Small intestine (tissue), 7 donors: ENCODE measurements around the gene TSPAN6. TPM values are rescaled to one million over a fixed set of nuclear protein-coding genes. Genes with fewer than 3 reads are reported as not detected.

ENCODE experiments used
- DNase-seq, 2 donors: peaks; one replicate each; pipeline versions ENCODE4 v3.0.0 to v3.0.0-alpha.2; 2013
- FAIRE-seq: peaks from 2 replicates; lab custom pipeline; 2012; peaks lifted over from hg19 to GRCh38; lab: Jason Lieb, UNC
- H3K27ac ChIP-seq, 3 donors: one replicate each; pipeline ENCODE4 v1.5.1; 2013; ENCODE audit warnings: low read length in 2 of 3, mild to moderate bottlenecking in 2 of 3, control low read depth in 1 of 3, inconsistent platforms in 1 of 3, low read depth in 1 of 3, moderate library complexity in 1 of 3
- H3K27me3 ChIP-seq, 3 donors: one replicate each; pipeline ENCODE4 v1.6.1; 2013; ENCODE audit warnings: low read length in 3 of 3, inconsistent platforms in 1 of 3; ENCODE audit not compliant: control insufficient read depth in 3 of 3, insufficient read depth in 3 of 3
- H3K36me3 ChIP-seq, 3 donors: one replicate each; pipeline ENCODE4 v1.6.1; 2013; ENCODE audit warnings: low read length in 3 of 3, inconsistent platforms in 1 of 3, low read depth in 1 of 3, mild to moderate bottlenecking in 1 of 3, moderate library complexity in 1 of 3; ENCODE audit not compliant: control insufficient read depth in 3 of 3, insufficient read depth in 2 of 3
- H3K4me1 ChIP-seq, 3 donors: one replicate each; pipeline ENCODE4 v1.6.1; 2013; ENCODE audit warnings: low read length in 2 of 3, inconsistent platforms in 1 of 3, low read depth in 1 of 3, mild to moderate bottlenecking in 1 of 3, moderate library complexity in 1 of 3; ENCODE audit not compliant: control insufficient read depth in 3 of 3, insufficient read depth in 2 of 3
- H3K4me3 ChIP-seq, 3 donors: one replicate each; pipeline ENCODE4 v1.5.1; 2013; ENCODE audit warnings: low read length in 3 of 3, control low read depth in 1 of 3, inconsistent platforms in 1 of 3, low read depth in 1 of 3, mild to moderate bottlenecking in 1 of 3, moderate library complexity in 1 of 3
- H3K9me3 ChIP-seq, 2 donors: one replicate each; pipeline ENCODE4 v1.6.1; 2013; ENCODE audit warnings: low read depth in 1 of 2, low read length in 1 of 2; ENCODE audit not compliant: control insufficient read depth in 2 of 2, insufficient read depth in 1 of 2
- WGBS, 3 donors: extraction: QIAGEN DNeasy Blood & Tissue Kit; methylation state at CpG; one replicate each; pipeline ENCODE4 v1.1.7; 2013; 5-methylcytosine and 5-hydroxymethylcytosine counted together
- polyA plus RNA-seq, 4 donors: library from polyadenylated mRNA; stranded (reverse) in 3 of 4; unstranded in 1 of 4; fragments of 200-250 nt in 3 of 4; fragments of 120-200 nt in 1 of 4; gene quantifications; one replicate each; pipeline versions ENCODE4 v1.2.1 to v1.2.3, GENCODE V29; 2013
- donor health status: healthy with polysubstance abuse.
- donor health status: control.
- donor health status: control.
- donor health status: Bipolar disorder and iron deficiency.
- donor health status: healthy.

Gene TSPAN6
- polyA plus RNA-seq, 4 donors = 8.1 to 139 (median 18.1) TPM

- peaks cover 0 to 34% (median 0%) of the 10 kb centered on the region in 3 donors for H3K4me1 ChIP-seq
- H3K27me3 ChIP-seq = no peaks in the 10 kb centered on the region
- no peaks in the 10 kb centered on the region for H3K36me3 ChIP-seq
- H3K9me3 ChIP-seq = no peaks in the 10 kb centered on the region
- 53 to 58% (median 55%) methylated on average over 11 of the region's 11 CpGs for WGBS, 3 donors
- no peak for FAIRE-seq
- DNase-seq = peak in 1 of 2 donors; percentile 31
- H3K27ac ChIP-seq = peak within 1 kb of the TSS in 2 of 3 donors; percentile 13 to 79
- H3K4me3 ChIP-seq = peak within 1 kb of the TSS in 1 of 3 donors; percentile 26
Observed at GRCh38 chrX:100643956-100644860, 7.6 kb upstream of the TSPAN6 start, which contains the start of gene SRPX2. Gene SRPX2 (plus strand): TSS chrX:100644199. CDS start chrX:100646323, 2,124 bp downstream.

GRCh38 chrX:100643212-100643611 is 6.6 kb upstream of the TSPAN6 start:
- H3K4me1 ChIP-seq = peaks cover 0 to 25% (median 0%) of the 10 kb centered on the region in 3 donors
- H3K27ac ChIP-seq = peak overlapping the region in 1 of 3 donors; percentile 13
- WGBS, 3 donors = 83 to 93% (median 89%) methylated on average over 11 of the region's 11 CpGs
- FAIRE-seq (no peak), DNase-seq (no peak)
- no peaks in the 10 kb centered on the region for H3K27me3 ChIP-seq
- H3K4me3 ChIP-seq = no peak overlapping the region
- H3K36me3 ChIP-seq = no peaks in the 10 kb centered on the region
- H3K9me3 ChIP-seq = no peaks in the 10 kb centered on the region

- Histone ChIP-seq H3K27ac (no peak overlapping the region), H3K27me3 (no peaks in the 10 kb centered on the region), H3K9me3 (no peaks in the 10 kb centered on the region), H3K4me1 (peaks cover 0 to 15% (median 0%) of the 10 kb centered on the region in 3 donors), H3K36me3 (no peaks in the 10 kb centered on the region), H3K4me3 (no peak overlapping the region)
- no peak for DNase-seq
- no peak for FAIRE-seq
- WGBS, 3 donors = 39 to 64% (median 45%) methylated on average over 3 of the region's 3 CpGs
Observed at GRCh38 chrX:100642290-100642689, 5.7 kb upstream of the TSPAN6 start.

GRCh38 chrX:100635989-100636320 is 651 bp downstream of the TSPAN6 start:
- WGBS, 3 donors = 12 to 31% (median 29%) methylated on average over 8 of the region's 8 CpGs
- peak in 1 of 2 donors; percentile 15 for DNase-seq
- peak overlapping the region; percentile 36 to 61 (median 53) for H3K4me3 ChIP-seq
- no peaks in the 10 kb centered on the region for H3K27me3 ChIP-seq
- peak overlapping the region in 1 of 3 donors; percentile 81 for H3K27ac ChIP-seq
- H3K36me3 ChIP-seq = peaks cover 0 to 3% (median 0%) of the 10 kb centered on the region in 3 donors
- no peaks in the 10 kb centered on the region for H3K9me3 ChIP-seq
- FAIRE-seq = no peak
- no peaks in the 10 kb centered on the region for H3K4me1 ChIP-seq

GRCh38 chrX:100635040-100635439 is 1.6 kb downstream of the TSPAN6 start:
- Histone ChIP-seq H3K27me3 (no peaks in the 10 kb centered on the region), H3K9me3 (no peaks in the 10 kb centered on the region), H3K4me3 (peak overlapping the region in 1 of 3 donors; percentile 61), H3K36me3 (peaks cover 0 to 3% (median 0%) of the 10 kb centered on the region in 3 donors), H3K27ac (no peak overlapping the region), H3K4me1 (no peaks in the 10 kb centered on the region)
- no peak for FAIRE-seq
- DNase-seq = no peak
- WGBS, 3 donors = 64 to 77% (median 72%) methylated on average over 5 of the region's 5 CpGs

- Histone ChIP-seq H3K36me3 (no peaks in the 10 kb centered on the region), H3K27ac (no peak overlapping the region), H3K4me3 (no peak overlapping the region), H3K27me3 (no peaks in the 10 kb centered on the region), H3K4me1 (no peaks in the 10 kb centered on the region), H3K9me3 (no peaks in the 10 kb centered on the region)
- DNase-seq (no peak), FAIRE-seq (no peak)
- 56 to 80% (median 63%) methylated on average over 5 of the region's 5 CpGs for WGBS, 3 donors
Observed at GRCh38 chrX:100625985-100626491, 10.6 kb downstream of the TSPAN6 start.

GRCh38 chrX:100623001-100623400 is 13.6 kb downstream of the TSPAN6 start:
- no peak for FAIRE-seq
- no peak overlapping the region for H3K27ac ChIP-seq
- no peaks in the 10 kb centered on the region for H3K36me3 ChIP-seq
- no peak for DNase-seq
- H3K27me3 ChIP-seq = no peaks in the 10 kb centered on the region
- H3K9me3 ChIP-seq = no peaks in the 10 kb centered on the region
- 76 to 84% (median 80%) methylated on average over 4 of the region's 4 CpGs for WGBS, 3 donors
- H3K4me1 ChIP-seq = no peaks in the 10 kb centered on the region
- H3K4me3 ChIP-seq = no peak overlapping the region

GRCh38 chrX:100615005-100615404 is 21.6 kb downstream of the TSPAN6 start:
- Histone ChIP-seq H3K27ac (no peak overlapping the region), H3K4me1 (no peaks in the 10 kb centered on the region), H3K9me3 (no peaks in the 10 kb centered on the region), H3K36me3 (no peaks in the 10 kb centered on the region), H3K27me3 (no peaks in the 10 kb centered on the region), H3K4me3 (no peak overlapping the region)
- WGBS, 3 donors = 5 to 16% (median 12%) methylated on average over 3 of the region's 3 CpGs
- FAIRE-seq (no peak), DNase-seq (peak in 1 of 2 donors; percentile 5)
